ENCODE measurements around the gene SLC15A4. TPM values are rescaled to one million over a fixed set of nuclear protein-coding genes. Genes with fewer than 3 reads are reported as not detected.
"Not testable (repeated sequence)": the region's sequence is repeated elsewhere in the genome, so short reads cannot be mapped to it uniquely, and the experiment has no call there.

The SLC15A4 gene
- total and polyA plus RNA-seq, 9 donors: 18.1 to 33.2 (median 22.6) TPM

- no peak for DNase-seq
- 63 to 80% (median 72%) methylated on average over 14 of the region's 14 CpGs for WGBS, 3 donors
Observed at GRCh38 chr12:128810182-128811127, 13.3 kb downstream of the SLC15A4 start.

GRCh38 chr12:128808651-128809050, 15.1 kb downstream of the SLC15A4 start:
- intact Hi-C loops (cut with DNase I): no loop called here
- Histone ChIP-seq H3K4me1 (ENCODE audit: insufficient read depth) (peaks cover 6% of the 10 kb centered on the region), H3K27me3 (no peaks in the 10 kb centered on the region), H3K36me3 (no peaks in the 10 kb centered on the region), H3K27ac (no peak overlapping the region), H3K4me3 (no peak overlapping the region), H3K9me3 (no peaks in the 10 kb centered on the region)
- no peak for TF ChIP-seq EP300 (IDR thresholded peaks at IDR 0.05)
- no peak for TF ChIP-seq CTCF (IDR thresholded peaks at IDR 0.05)
- no peak for TF ChIP-seq POLR2A (IDR thresholded peaks at IDR 0.05)
- DNase-seq: no peak
- 83 to 90% (median 86%) methylated on average over 12 of the region's 12 CpGs for WGBS, 3 donors

More at GRCh38 chr12:128810182-128811127, 13.3 kb downstream of the SLC15A4 start:
- Histone ChIP-seq H3K36me3 (no peaks in the 10 kb centered on the region), H3K27me3 (no peaks in the 10 kb centered on the region), H3K4me1 (ENCODE audit: insufficient read depth) (peaks cover 6% of the 10 kb centered on the region), H3K9me3 (no peaks in the 10 kb centered on the region), H3K4me3 (no peak overlapping the region), H3K27ac (no peak overlapping the region)
- intact Hi-C loops (cut with DNase I): no loop called here
- no peak for TF ChIP-seq CTCF (IDR thresholded peaks at IDR 0.05)
- no peak for TF ChIP-seq POLR2A (IDR thresholded peaks at IDR 0.05)
- TF ChIP-seq EP300 (IDR thresholded peaks at IDR 0.05): no peak

GRCh38 chr12:128807161-128807724, 16.5 kb downstream of the SLC15A4 start:
- H3K9me3 ChIP-seq: no peaks in the 10 kb centered on the region
- H3K27ac ChIP-seq: no peak overlapping the region
- no peak for TF ChIP-seq EP300 (IDR thresholded peaks at IDR 0.05)
- TF ChIP-seq CTCF (IDR thresholded peaks at IDR 0.05): no peak
- TF ChIP-seq POLR2A (IDR thresholded peaks at IDR 0.05): no peak
- no peaks in the 10 kb centered on the region for H3K36me3 ChIP-seq
- peaks cover 6% of the 10 kb centered on the region for H3K4me1 ChIP-seq (ENCODE audit: insufficient read depth)
- no peak for DNase-seq
- 91 to 95% (median 93%) methylated on average over 14 of the region's 14 CpGs for WGBS, 3 donors
- intact Hi-C loops (cut with DNase I): no loop called here
- H3K27me3 ChIP-seq: no peaks in the 10 kb centered on the region
- H3K4me3 ChIP-seq: no peak overlapping the region

DNA sequence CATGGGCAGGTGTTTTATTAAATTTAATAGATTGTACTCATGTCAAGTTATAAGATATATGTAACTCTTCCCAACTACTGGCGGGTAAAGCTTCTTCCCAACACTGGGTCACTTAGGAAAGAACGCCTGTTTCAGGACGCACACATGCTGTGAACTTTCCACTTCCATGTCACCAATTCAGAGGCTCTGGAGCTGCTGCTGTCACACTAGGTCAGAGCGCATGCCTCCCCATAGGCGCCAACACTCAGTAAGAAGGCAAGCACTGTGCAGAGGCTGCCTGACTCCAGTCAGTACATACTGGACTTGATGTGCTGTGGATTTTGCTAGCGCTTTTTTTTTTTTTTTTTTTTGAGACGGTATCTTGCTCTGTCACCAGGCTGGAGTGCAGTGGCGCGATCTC, 17.2 kb downstream of the SLC15A4 start:
- Histone ChIP-seq H3K4me3 (no peak overlapping the region), H3K4me1 (ENCODE audit: insufficient read depth) (peaks cover 6% of the 10 kb centered on the region), H3K9me3 (no peaks in the 10 kb centered on the region), H3K27ac (no peak overlapping the region), H3K36me3 (no peaks in the 10 kb centered on the region), H3K27me3 (no peaks in the 10 kb centered on the region)
- WGBS, 3 donors: 87 to 96% (median 94%) methylated on average over 9 of the region's 9 CpGs
- TF ChIP-seq CTCF (IDR thresholded peaks at IDR 0.05) (no peak), POLR2A (IDR thresholded peaks at IDR 0.05) (no peak), EP300 (IDR thresholded peaks at IDR 0.05) (no peak)
- no peak for DNase-seq
- intact Hi-C loops (cut with DNase I): no loop called here

GRCh38 chr12:128805406-128805805, 18.4 kb downstream of the SLC15A4 start:
- H3K4me1 ChIP-seq (ENCODE audit: insufficient read depth); H3K36me3 ChIP-seq; H3K27ac ChIP-seq; DNase-seq; H3K27me3 ChIP-seq; H3K4me3 ChIP-seq; intact Hi-C loops (cut with DNase I); H3K9me3 ChIP-seq: not testable (repeated sequence)
- WGBS, 3 donors: 97 to 99% (median 97%) methylated on average over 5 of the region's 5 CpGs
